Erythroblast (primary cell): ENCODE data around the gene DYNC1I2.

Experiments used
- GATA1 ChIP-seq: IDR thresholded peaks from 2 replicates; pipeline ENCODE4 v1.6.1; 2011; ENCODE audit warnings: low read depth, mild to moderate bottlenecking, control low read depth, low read length, moderate library complexity
- POLR2A ChIP-seq: IDR thresholded peaks from 2 replicates; pipeline ENCODE4 v1.6.1; 2011; ENCODE audit warnings: mild to moderate bottlenecking, low read length

- TF ChIP-seq POLR2A: no peak
- TF ChIP-seq GATA1: no peak
Observed at GRCh38 chr2:171791361-171791760, 104.1 kb downstream of the DYNC1I2 start.
